GM12801 (cell line): ENCODE measurements around the gene RPS6KA4.

Experiments used
- CTCF ChIP-seq: IDR thresholded peaks from one replicate; pipeline ENCODE4 v1.5.1; 2011; ENCODE audit warnings: control low read depth; ENCODE audit not compliant: insufficient read length; ENCODE audit errors: extremely low read depth

The RPS6KA4 gene

GRCh38 chr11:64334764-64335735 lies 23.9 kb upstream of the RPS6KA4 start:
- no peak for TF ChIP-seq CTCF

- TF ChIP-seq CTCF = no peak
Measured at GRCh38 chr11:64337538-64338249, 21.3 kb upstream of the RPS6KA4 start.

GRCh38 chr11:64338716-64339115 lies 20.2 kb upstream of the RPS6KA4 start:
- TF ChIP-seq CTCF = no peak

- no peak for TF ChIP-seq CTCF
Measured at GRCh38 chr11:64339286-64339685, 19.7 kb upstream of the RPS6KA4 start.

- no peak for TF ChIP-seq CTCF
Measured at GRCh38 chr11:64339754-64340408, 19.1 kb upstream of the RPS6KA4 start, which contains the start of gene CCDC88B. TSS of gene CCDC88B (plus strand) at chr11:64340204. CDS start at chr11:64340267, 63 bp downstream.

GRCh38 chr11:64340671-64341335 lies 18.2 kb upstream of the RPS6KA4 start:
- TF ChIP-seq CTCF = no peak

- no peak for TF ChIP-seq CTCF
Measured at GRCh38 chr11:64341429-64341828, 17.5 kb upstream of the RPS6KA4 start.
